OCI-LY1 (cell line): ENCODE data around the gene SUGCT.

Experiments
- H2AFZ ChIP-seq: fragments of 200-600 bp; sonication (generic), shearing (Covaris generic); 2 replicates; pipeline ENCODE4 v1.6.0; 2014; ENCODE audit warnings: antibody characterized with exemption, mild to moderate bottlenecking, low read length
- H3F3A ChIP-seq: fragments of 200-600 bp; sonication (generic), shearing (Covaris generic); 2 replicates; pipeline ENCODE4 v1.6.0; 2014; ENCODE audit warnings: mild to moderate bottlenecking, antibody characterized with exemption, low read length, moderate library complexity; ENCODE audit not compliant: insufficient read depth
- H3K27ac ChIP-seq: fragments of 200-600 bp; sonication (generic); 2 replicates; pipeline ENCODE4 v1.5.1; 2014; ENCODE audit warnings: low read length, mixed run types, mild to moderate bottlenecking, low read depth; ENCODE audit not compliant: poor library complexity, severe bottlenecking
- H3K27me3 ChIP-seq: fragments of 200-600 bp; sonication (generic); 2 replicates; pipeline ENCODE4 v1.6.0; 2014; ENCODE audit warnings: antibody characterized with exemption, mild to moderate bottlenecking, low read length, moderate library complexity; ENCODE audit not compliant: insufficient read depth
- H3K36me3 ChIP-seq: fragments of 200-600 bp; sonication (generic); 2 replicates; pipeline ENCODE4 v1.6.1; 2014; ENCODE audit warnings: mild to moderate bottlenecking, antibody characterized with exemption, low read length, moderate library complexity, mixed read lengths; ENCODE audit not compliant: insufficient read depth
- H3K4me1 ChIP-seq: fragments of 200-600 bp; sonication (generic); 2 replicates; pipeline ENCODE4 v1.5.1; 2014; ENCODE audit warnings: mild to moderate bottlenecking, low read length, moderate library complexity; ENCODE audit not compliant: insufficient read depth, severe bottlenecking
- H3K4me2 ChIP-seq: fragments of 200-600 bp; sonication (generic), shearing (Covaris generic); 2 replicates; pipeline ENCODE4 v1.6.1; 2014; ENCODE audit warnings: low read length
- H3K4me3 ChIP-seq: fragments of 200-600 bp; sonication (generic); 2 replicates; pipeline ENCODE4 v1.5.1; 2014; ENCODE audit warnings: low read length, low read depth, mild to moderate bottlenecking, mixed read lengths; ENCODE audit not compliant: poor library complexity, severe bottlenecking
- H3K79me2 ChIP-seq: fragments of 200-600 bp; shearing (Covaris generic); 2 replicates; pipeline ENCODE4 v1.6.1; 2016; ENCODE audit warnings: mixed run types, low read length, mixed read lengths; ENCODE audit not compliant: insufficient read depth
- H3K9ac ChIP-seq: fragments of 200-600 bp; sonication (generic), shearing (Covaris generic); 2 replicates; pipeline ENCODE4 v1.6.1; 2014; ENCODE audit warnings: mild to moderate bottlenecking, low read length, mixed read lengths
- H3K9me2 ChIP-seq: fragments of 200-600 bp; sonication (generic), shearing (Covaris generic); 2 replicates; pipeline ENCODE4 v1.6.1; 2014; ENCODE audit warnings: low read depth, mild to moderate bottlenecking, low read length, mixed read lengths
- H3K9me3 ChIP-seq: fragments of 200-600 bp; shearing (Covaris generic); 2 replicates; pipeline ENCODE4 v1.6.1; 2014; ENCODE audit warnings: low read length, mixed read lengths
- H4K20me1 ChIP-seq: fragments of 200-600 bp; sonication (generic), shearing (Covaris generic); 2 replicates; pipeline ENCODE4 v1.6.0; 2016; ENCODE audit warnings: mild to moderate bottlenecking, low read length; ENCODE audit not compliant: insufficient read depth
- EZH2 ChIP-seq: fragments of 200-600 bp; sonication (generic), shearing (Covaris generic); IDR thresholded peaks from 2 replicates; pipeline ENCODE4 v1.8.0; 2017; ENCODE audit warnings: borderline replicate concordance, mixed run types, mild to moderate bottlenecking, antibody characterized with exemption, low read length, moderate library complexity, mixed read lengths
- TF ChIP-seq, protein P1 (sequence below): fragments of 200-600 bp; sonication (generic), shearing (Covaris generic); IDR thresholded peaks from 2 replicates; pipeline ENCODE4 v1.5.1; 2017; ENCODE audit warnings: mild to moderate bottlenecking, antibody characterized with exemption, low read length, moderate library complexity, mixed read lengths

SUGCT gene

DNA sequence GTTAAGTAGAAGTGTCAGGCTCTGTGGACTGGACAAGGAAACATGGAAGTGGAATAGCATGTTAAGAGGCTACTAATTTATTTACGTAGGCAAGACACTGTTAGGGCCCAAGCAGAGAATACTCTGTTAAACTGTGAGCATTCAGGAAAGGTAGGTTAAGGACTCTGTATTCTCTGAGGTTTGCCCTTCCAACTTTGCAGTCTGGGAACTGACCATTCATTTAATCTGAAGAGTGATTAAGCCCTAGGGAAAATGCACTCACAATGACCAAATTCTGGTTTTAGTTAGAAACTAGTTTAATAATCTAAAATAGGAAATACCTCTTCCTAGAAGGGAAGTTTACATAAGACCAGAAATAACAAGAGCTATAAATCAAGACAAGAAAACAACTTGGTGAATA is 266.6 kb downstream of the SUGCT start:
- no peaks in the 10 kb centered on the region for H3F3A ChIP-seq
- H3K27me3 ChIP-seq, result no peaks in the 10 kb centered on the region
- H3K4me2 ChIP-seq, result no peak overlapping the region
- H2AFZ ChIP-seq, result no peak overlapping the region
- no peak overlapping the region for H3K9ac ChIP-seq
- H3K4me3 ChIP-seq, result no peak overlapping the region
- no peaks in the 10 kb centered on the region for H3K36me3 ChIP-seq
- no peak overlapping the region for H3K27ac ChIP-seq
- no peaks in the 10 kb centered on the region for H3K4me1 ChIP-seq
- no peaks in the 10 kb centered on the region for H3K9me2 ChIP-seq
- H4K20me1 ChIP-seq, result no peaks in the 10 kb centered on the region
- TF ChIP-seq, protein P1, sequence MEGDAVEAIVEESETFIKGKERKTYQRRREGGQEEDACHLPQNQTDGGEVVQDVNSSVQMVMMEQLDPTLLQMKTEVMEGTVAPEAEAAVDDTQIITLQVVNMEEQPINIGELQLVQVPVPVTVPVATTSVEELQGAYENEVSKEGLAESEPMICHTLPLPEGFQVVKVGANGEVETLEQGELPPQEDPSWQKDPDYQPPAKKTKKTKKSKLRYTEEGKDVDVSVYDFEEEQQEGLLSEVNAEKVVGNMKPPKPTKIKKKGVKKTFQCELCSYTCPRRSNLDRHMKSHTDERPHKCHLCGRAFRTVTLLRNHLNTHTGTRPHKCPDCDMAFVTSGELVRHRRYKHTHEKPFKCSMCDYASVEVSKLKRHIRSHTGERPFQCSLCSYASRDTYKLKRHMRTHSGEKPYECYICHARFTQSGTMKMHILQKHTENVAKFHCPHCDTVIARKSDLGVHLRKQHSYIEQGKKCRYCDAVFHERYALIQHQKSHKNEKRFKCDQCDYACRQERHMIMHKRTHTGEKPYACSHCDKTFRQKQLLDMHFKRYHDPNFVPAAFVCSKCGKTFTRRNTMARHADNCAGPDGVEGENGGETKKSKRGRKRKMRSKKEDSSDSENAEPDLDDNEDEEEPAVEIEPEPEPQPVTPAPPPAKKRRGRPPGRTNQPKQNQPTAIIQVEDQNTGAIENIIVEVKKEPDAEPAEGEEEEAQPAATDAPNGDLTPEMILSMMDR, result no peak
- TF ChIP-seq EZH2, result no peak
- H3K79me2 ChIP-seq, result no peaks in the 10 kb centered on the region
- no peaks in the 10 kb centered on the region for H3K9me3 ChIP-seq

- Histone ChIP-seq H3K4me1 (no peaks in the 10 kb centered on the region), H3K79me2 (no peaks in the 10 kb centered on the region), H3K4me3 (no peak overlapping the region), H2AFZ (no peak overlapping the region), H3K9me2 (no peaks in the 10 kb centered on the region), H3K36me3 (no peaks in the 10 kb centered on the region), H4K20me1 (no peaks in the 10 kb centered on the region), H3K4me2 (no peak overlapping the region), H3K27me3 (no peaks in the 10 kb centered on the region), H3K27ac (no peak overlapping the region), H3K9me3 (no peaks in the 10 kb centered on the region), H3K9ac (no peak overlapping the region), H3F3A (no peaks in the 10 kb centered on the region)
- TF ChIP-seq, protein P1, result no peak
- no peak for TF ChIP-seq EZH2
Observed at GRCh38 chr7:40402661-40403060, 267.9 kb downstream of the SUGCT start.

DNA sequence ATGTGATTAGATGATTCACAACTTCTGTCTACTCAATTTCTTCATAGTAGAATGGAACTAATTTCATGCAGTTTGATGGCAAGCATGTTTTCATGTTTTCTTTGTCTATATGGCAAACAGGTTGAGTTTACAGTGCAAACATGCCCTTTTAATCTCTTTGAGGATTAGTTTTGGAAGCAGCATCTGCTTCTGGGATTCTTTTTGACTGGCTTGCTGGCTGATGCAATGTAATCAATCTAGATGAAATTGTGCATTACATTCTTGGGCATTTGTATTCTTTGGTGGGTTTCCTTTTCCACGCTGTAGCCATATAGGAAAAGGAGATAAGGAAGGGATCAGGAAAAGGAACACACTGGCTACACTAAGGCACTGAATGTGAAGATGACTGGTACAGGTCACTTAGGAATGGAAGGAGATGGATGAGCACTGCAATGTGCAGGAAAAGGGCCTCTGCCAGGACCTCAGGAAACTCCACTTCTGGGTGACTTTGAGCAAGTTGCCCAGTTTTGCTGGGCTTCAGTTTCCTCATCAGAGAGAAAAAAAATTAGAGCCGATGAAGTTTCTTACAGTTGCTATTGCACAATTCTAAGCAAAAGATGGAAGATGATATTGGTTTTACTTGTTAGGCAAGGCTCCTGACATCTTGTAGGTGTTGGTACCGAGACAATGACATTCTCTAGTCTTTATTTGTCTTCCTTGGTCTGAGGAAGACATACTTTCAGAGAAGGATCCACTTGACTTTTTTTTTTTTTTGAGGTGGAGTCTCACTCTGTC is 269.1 kb downstream of the SUGCT start:
- Histone ChIP-seq H3K4me2 (no peak overlapping the region), H3K79me2 (no peaks in the 10 kb centered on the region), H3K9me3 (no peaks in the 10 kb centered on the region), H2AFZ (no peak overlapping the region), H3K9me2 (no peaks in the 10 kb centered on the region), H3K27ac (no peak overlapping the region), H4K20me1 (no peaks in the 10 kb centered on the region), H3K4me3 (no peak overlapping the region), H3K27me3 (no peaks in the 10 kb centered on the region), H3K9ac (no peak overlapping the region), H3K4me1 (no peaks in the 10 kb centered on the region), H3F3A (no peaks in the 10 kb centered on the region), H3K36me3 (no peaks in the 10 kb centered on the region)
- no peak for TF ChIP-seq EZH2
- TF ChIP-seq, protein P1, result no peak
